ENCODE results near the gene RORB.

RORB gene

DNA sequence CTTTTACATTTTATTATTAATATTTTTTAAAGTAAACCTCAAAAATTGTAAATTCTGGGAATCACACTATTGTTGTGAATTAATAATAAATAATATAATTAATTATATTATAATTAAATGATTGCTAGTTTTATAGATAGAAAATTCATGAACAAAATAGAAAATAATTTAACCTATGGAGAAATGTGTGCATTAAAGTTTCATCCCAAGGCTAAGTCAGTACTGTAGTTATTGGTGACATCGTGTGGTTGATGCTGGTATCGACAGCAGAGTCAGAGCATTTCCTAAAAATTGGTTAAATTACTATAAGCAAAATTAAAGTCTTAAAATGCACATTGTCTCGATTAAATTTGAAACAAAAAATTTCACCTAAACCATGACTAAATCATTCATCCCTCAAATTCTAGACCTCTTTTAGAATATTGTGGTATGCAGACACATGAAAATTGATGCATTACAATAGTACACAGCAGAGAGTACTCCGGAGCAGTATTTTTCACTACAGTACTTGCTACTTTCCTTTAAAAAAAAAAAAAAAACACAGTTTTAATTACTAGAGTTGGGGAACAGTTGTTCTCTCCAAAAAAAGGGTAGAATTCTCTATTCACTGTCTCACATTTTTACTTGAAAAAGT lies 73.9 kb downstream of the RORB start:
- TF ChIP-seq, protein P1, sequence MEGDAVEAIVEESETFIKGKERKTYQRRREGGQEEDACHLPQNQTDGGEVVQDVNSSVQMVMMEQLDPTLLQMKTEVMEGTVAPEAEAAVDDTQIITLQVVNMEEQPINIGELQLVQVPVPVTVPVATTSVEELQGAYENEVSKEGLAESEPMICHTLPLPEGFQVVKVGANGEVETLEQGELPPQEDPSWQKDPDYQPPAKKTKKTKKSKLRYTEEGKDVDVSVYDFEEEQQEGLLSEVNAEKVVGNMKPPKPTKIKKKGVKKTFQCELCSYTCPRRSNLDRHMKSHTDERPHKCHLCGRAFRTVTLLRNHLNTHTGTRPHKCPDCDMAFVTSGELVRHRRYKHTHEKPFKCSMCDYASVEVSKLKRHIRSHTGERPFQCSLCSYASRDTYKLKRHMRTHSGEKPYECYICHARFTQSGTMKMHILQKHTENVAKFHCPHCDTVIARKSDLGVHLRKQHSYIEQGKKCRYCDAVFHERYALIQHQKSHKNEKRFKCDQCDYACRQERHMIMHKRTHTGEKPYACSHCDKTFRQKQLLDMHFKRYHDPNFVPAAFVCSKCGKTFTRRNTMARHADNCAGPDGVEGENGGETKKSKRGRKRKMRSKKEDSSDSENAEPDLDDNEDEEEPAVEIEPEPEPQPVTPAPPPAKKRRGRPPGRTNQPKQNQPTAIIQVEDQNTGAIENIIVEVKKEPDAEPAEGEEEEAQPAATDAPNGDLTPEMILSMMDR (conservative IDR thresholded peaks at IDR 0.05; ENCODE audit: control insufficient read depth, insufficient read depth, low read depth, low read length): peak; percentile 83
- no peak overlapping the region for H3K4me3 ChIP-seq (ENCODE audit: control insufficient read depth, low read depth, low read length)
- peak; percentile 56 for DNase-seq (ENCODE audit: low read depth)

DNA sequence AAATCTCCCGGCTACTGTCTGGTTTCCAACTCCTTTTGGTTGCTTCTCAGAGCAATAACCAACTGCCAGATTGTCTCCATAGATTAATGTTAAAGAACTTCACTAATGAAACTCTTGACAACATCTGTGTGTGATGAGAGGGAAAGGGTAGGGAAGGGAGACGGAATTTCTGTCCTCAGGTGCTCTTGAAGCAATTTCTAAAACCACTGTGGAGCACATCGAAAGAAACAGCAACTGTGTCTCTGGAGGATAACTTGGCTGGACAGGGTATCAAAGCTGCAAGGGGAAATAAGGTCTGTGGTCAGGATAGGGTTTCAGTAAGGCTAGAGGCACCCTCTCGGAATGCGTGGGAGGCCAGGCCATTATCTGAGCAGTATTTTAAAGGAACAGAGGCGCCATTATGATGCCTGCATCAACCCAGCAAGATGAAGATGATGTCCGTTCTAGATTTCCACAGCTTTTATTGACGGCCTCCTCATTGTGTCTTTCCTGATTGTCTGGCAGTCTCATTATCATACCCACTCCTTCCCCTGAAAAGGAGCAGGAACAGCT lies 76.6 kb downstream of the RORB start:
- no peak overlapping the region for H3K4me3 ChIP-seq (ENCODE audit: control insufficient read depth, low read depth, low read length)
- TF ChIP-seq, protein P1 (conservative IDR thresholded peaks at IDR 0.05; ENCODE audit: control insufficient read depth, insufficient read depth, low read depth, low read length): no peak
- peak; percentile 12 for DNase-seq (ENCODE audit: low read depth)

DNA sequence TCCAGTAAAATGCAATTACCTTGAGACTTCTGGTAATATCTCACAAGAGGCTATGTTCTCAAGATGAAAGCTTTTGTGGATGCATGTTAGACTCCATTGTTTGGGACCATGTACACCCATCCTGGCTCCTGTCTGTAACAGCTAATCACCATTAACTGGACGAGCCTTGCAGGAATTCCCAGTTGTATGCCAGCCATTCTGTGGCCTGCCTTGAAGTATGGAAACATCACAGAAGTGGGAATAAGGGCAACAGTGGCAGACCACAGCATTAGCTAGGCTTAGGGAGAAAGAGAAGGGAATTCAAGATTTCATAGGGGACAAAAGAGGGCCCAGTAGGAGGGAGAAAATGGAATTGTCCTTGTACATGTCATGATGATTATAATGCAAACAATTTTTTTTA lies 79.0 kb downstream of the RORB start:
- TF ChIP-seq, protein P1 (conservative IDR thresholded peaks at IDR 0.05; ENCODE audit: control insufficient read depth, insufficient read depth, low read depth, low read length): no peak
- H3K4me3 ChIP-seq (ENCODE audit: control insufficient read depth, low read depth, low read length): no peak overlapping the region
- no peak for DNase-seq (ENCODE audit: low read depth)

DNA sequence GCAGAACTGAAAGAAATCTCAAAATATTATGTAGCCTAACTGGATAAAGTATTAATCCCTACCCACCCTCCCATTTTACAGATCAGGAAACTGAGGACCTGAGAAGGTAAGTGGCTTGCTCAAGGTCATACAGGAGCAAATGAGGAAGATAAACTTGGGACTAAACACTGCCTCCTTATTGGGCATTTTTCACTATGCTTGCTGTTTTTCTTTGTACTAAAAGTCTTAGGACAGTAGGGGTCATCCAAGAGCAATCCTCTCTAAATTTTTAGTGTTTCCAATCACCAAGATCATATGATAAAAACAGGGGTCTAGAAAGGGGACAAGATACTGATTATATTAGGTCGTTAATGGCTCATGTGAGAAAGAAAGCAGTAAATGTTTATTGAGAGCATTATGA lies 80.8 kb downstream of the RORB start:
- peak; percentile 25 for DNase-seq (ENCODE audit: low read depth)
- no peak overlapping the region for H3K4me3 ChIP-seq (ENCODE audit: control insufficient read depth, low read depth, low read length)
- TF ChIP-seq, protein P1 (conservative IDR thresholded peaks at IDR 0.05; ENCODE audit: control insufficient read depth, insufficient read depth, low read depth, low read length): peak; percentile 64

DNA sequence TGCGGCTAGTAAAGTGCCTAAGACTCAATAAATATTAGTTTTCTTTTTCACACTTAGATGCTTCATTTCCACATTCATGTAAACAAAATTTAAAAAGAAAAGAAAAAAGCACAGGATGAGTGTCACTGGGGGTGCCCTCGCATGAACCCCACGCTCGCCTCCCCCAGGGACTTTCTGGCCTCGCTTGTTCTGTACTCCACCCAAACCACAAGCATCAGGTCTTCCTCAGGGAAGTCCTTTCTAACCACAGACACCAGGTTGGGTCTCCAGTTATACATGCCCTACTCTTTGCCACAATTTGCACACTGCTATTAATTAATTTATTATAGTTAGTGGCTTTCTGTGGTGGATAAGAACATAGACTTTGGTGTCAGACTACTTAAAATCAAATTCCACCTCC lies 92.4 kb downstream of the RORB start:
- no peak for DNase-seq (ENCODE audit: low read depth)
- no peak overlapping the region for H3K4me3 ChIP-seq (ENCODE audit: control insufficient read depth, low read depth, low read length)
- TF ChIP-seq, protein P1 (conservative IDR thresholded peaks at IDR 0.05; ENCODE audit: control insufficient read depth, insufficient read depth, low read depth, low read length): no peak

DNA sequence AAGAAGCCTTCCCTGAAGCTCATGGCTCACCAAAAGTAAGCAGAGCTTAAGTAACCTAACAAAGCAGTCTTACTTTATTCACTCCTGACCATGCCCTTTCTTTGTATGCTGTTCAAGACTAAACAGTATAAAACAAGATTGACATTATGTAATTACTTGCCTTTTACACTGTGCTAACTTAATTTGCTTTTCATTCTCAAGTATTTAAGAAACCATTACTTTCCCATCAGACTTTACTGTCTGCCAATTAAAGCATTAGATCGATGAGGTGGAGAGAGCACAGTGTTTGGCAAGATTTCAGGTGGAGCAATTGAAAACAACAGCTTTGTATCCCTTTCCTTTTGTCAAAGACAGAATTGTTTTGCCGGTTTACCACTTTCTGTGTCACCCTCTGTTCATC lies 98.2 kb downstream of the RORB start:
- no peak overlapping the region for H3K4me3 ChIP-seq (ENCODE audit: control insufficient read depth, low read depth, low read length)
- TF ChIP-seq, protein P1 (conservative IDR thresholded peaks at IDR 0.05; ENCODE audit: control insufficient read depth, insufficient read depth, low read depth, low read length): no peak
- DNase-seq (ENCODE audit: low read depth): no peak

Measured in fibroblast of mammary gland (primary cell).